Bronchial epithelial cell (primary cell): ENCODE measurements around the gene DDX18. TPM values are rescaled to one million over a fixed set of nuclear protein-coding genes. Genes with fewer than 3 reads are reported as not detected.
A peak's percentile ranks its signal among the peaks of the same experiment; 100 is the strongest.

Experiments used
- DNase-seq: peaks from one replicate; pipeline ENCODE4 v3.0.0-alpha.2; 2010; ENCODE audit warnings: low read depth
- FAIRE-seq: peaks from 2 replicates; lab custom pipeline; 2011; peaks lifted over from hg19 to GRCh38; lab: Jason Lieb, UNC
- H3K27me3 ChIP-seq: 2 replicates; pipeline ENCODE4 v1.5.1; 2011; ENCODE audit warnings: low read length; ENCODE audit not compliant: control insufficient read depth, insufficient read depth
- H3K36me3 ChIP-seq: 2 replicates; pipeline ENCODE4 v1.5.1; 2011; ENCODE audit warnings: low read length; ENCODE audit not compliant: control insufficient read depth, insufficient read depth
- H3K4me3 ChIP-seq: 2 replicates; pipeline ENCODE4 v1.5.1; 2011; ENCODE audit warnings: mild to moderate bottlenecking, low read depth, low read length, control low read depth
- CTCF ChIP-seq: IDR thresholded peaks from 2 replicates; pipeline ENCODE4 v1.5.1; 2011; ENCODE audit warnings: mild to moderate bottlenecking, moderate library complexity, low read length, control low read depth, inconsistent platforms; ENCODE audit not compliant: insufficient read depth, severe bottlenecking
- total RNA-seq: library from RNA; depleted of rRNA; stranded (reverse); fragments of >200 nt; gene quantifications from 2 replicates; pipeline ENCODE4 v1.2.1, GENCODE V29; 2014

DDX18 gene
- total RNA-seq, 1 donor from 2014 or later = 74.8 TPM

DNA sequence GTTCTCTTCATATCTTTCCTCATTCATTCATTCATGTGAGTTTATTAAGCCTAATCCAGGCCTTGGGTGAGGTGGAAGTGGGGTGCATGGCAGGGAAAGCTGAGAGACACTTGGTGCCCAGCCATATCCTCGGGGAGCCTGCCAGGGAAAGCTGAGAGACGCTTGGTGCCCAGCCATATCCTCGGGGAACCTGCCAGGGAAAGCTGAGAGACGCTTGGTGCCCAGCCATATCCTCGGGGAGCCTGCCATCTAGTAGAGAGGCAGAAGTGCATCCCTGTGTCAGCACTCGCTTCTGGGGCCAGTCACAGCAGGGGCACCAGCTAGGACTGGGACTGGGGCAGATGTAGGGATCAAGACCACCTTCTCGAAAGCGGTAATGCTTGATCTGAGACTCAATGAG lies 39.4 kb downstream of the DDX18 start:
- DNase-seq (no peak), FAIRE-seq (no peak)
- TF ChIP-seq CTCF = no peak

GRCh38 chr2:117854610-117855009 lies 40.1 kb downstream of the DDX18 start:
- H3K27me3 ChIP-seq = peaks cover 6% of the 10 kb centered on the region
- no peak overlapping the region for H3K4me3 ChIP-seq
- FAIRE-seq (no peak), DNase-seq (no peak)
- TF ChIP-seq CTCF = no peak
- H3K36me3 ChIP-seq = no peaks in the 10 kb centered on the region

More for the DNA sequence above, 39.4 kb downstream of the DDX18 start:
- Histone ChIP-seq H3K36me3 (no peaks in the 10 kb centered on the region), H3K4me3 (no peak overlapping the region), H3K27me3 (peaks cover 6% of the 10 kb centered on the region)

DNA sequence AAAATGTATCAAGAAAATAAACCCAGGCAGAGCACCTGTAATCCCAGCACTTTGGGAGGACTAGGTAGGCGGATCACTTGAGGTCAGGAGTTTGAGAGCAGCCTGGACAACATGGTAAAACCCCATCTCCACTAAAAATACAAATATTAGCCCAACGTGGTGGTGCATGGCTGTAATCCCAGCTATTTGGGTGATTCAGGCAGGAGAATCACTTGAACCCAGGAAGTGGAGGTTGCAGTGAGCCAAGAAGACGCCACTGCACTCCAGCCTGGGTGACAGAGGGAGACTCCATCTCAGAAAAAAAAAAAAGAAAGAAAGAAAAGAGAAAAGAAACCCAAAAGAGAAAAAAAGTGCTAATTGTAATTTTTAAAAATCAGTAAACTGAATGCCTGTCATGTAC lies 41.4 kb downstream of the DDX18 start:
- TF ChIP-seq CTCF = no peak
- no peak for FAIRE-seq
- H3K27me3 ChIP-seq = peaks cover 3% of the 10 kb centered on the region
- H3K4me3 ChIP-seq = no peak overlapping the region
- no peaks in the 10 kb centered on the region for H3K36me3 ChIP-seq
- no peak for DNase-seq

DNA sequence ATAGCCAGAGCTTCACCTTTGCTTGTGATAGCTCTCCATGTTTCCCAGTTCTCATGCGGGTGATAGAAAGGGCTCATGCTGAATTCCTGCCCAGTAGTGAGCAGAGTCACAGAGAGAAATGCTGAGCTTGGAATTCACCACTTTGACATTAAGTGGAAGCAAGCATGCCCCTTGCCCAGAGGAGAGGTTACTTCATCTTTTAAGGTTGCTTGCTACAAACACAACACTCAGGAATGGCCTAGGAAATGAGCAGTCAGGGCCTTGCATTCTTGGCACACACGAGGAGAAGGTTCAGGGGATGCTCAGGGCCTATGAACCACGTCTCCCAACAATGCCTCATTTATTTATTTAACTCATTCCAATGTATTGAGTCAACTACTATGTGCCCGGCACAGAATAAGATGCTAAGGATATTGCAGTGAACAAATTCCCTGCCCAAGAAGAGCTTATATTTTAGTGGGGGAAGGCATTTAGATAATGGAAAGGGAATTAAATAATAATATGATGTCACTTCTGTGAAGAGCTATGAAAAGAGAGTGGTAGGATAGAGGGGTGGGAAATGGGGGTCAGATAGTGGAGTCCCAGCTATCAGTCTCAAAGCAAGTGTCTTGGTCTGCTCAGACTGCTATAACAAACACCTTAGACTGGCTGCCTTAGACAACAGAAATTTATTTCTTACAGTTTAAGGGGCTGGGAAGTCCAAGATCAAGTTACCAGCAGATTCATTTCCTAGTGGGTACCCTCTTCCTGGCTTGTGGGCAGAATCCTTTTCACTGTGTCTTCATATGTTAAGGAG lies 42.1 kb downstream of the DDX18 start:
- FAIRE-seq = no peak

DNA sequence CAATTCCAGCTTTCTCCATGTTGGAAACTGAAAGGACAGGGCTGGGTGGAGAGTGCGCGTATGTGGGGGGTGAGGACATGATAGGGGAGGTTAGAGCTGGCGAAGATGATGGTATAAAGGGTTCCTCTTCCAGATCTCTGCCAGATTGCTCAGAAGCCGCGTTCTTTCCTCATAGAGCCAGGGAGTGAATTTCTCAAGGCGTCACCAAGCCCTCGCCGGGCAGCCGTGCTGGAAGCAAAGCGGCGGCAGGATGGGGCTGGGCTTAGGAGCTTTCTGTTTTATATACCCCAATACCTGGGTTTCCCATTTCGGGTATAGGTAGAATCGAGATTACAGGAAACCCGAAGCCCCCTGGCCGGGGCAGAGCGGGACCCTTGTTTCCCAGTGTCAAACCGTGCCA lies 43.8 kb downstream of the DDX18 start:
- DNase-seq = no peak

More for the DNA sequence above, 42.1 kb downstream of the DDX18 start:
- H3K27me3 ChIP-seq = peaks cover 3% of the 10 kb centered on the region
- no peaks in the 10 kb centered on the region for H3K36me3 ChIP-seq
- no peak overlapping the region for H3K4me3 ChIP-seq
- TF ChIP-seq CTCF = no peak
- peak; percentile 93 for DNase-seq

More for the DNA sequence above, 43.8 kb downstream of the DDX18 start:
- peaks cover 3% of the 10 kb centered on the region for H3K27me3 ChIP-seq
- no peak overlapping the region for H3K4me3 ChIP-seq
- TF ChIP-seq CTCF = no peak
- FAIRE-seq = no peak
- H3K36me3 ChIP-seq = no peaks in the 10 kb centered on the region
